Neutrophil (primary cell): ENCODE results near the gene PTPRB.

ENCODE experiments used
- H3K27ac ChIP-seq: fragments of 200-600 bp; sonication (generic); 2 replicates; pipeline ENCODE4 v1.5.1; 2016; ENCODE audit warnings: mild to moderate bottlenecking, moderate library complexity
- H3K27me3 ChIP-seq: fragments of 200-600 bp; sonication (generic); 2 replicates; pipeline ENCODE4 v1.6.0; 2016; ENCODE audit warnings: mild to moderate bottlenecking
- H3K36me3 ChIP-seq: fragments of 200-600 bp; sonication (generic); 2 replicates; pipeline ENCODE4 v1.5.1; 2017
- H3K4me1 ChIP-seq, 2 experiments: fragments of 200-600 bp in 1 of 2; sonication (generic) in 1 of 2; 1 replicate in 1 of 2; 2 replicates in 1 of 2; pipeline versions ENCODE4 v1.5.1 to v1.6.1; 2013 to 2016; ENCODE audit warnings: low read depth in 1 of 2, low read length in 1 of 2, mild to moderate bottlenecking in 1 of 2, moderate library complexity in 1 of 2; ENCODE audit not compliant: control insufficient read depth in 1 of 2, insufficient read depth in 1 of 2
- H3K4me3 ChIP-seq, 2 experiments: fragments of 200-600 bp in 1 of 2; sonication (generic) in 1 of 2; 1 replicate in 1 of 2; 2 replicates in 1 of 2; pipeline ENCODE4 v1.5.1; 2013 to 2016; ENCODE audit warnings: low read depth in 1 of 2, low read length in 1 of 2, mild to moderate bottlenecking in 1 of 2, moderate library complexity in 1 of 2
- H3K9me3 ChIP-seq: fragments of 200-600 bp; sonication (generic); 2 replicates; pipeline ENCODE4 v1.5.1; 2016
- TF ChIP-seq, protein P1 (sequence below): fragments of 200-600 bp; sonication (generic); IDR thresholded peaks from 2 replicates; pipeline ENCODE4 v1.5.1; 2016; ENCODE audit warnings: antibody characterized with exemption

PTPRB gene

DNA sequence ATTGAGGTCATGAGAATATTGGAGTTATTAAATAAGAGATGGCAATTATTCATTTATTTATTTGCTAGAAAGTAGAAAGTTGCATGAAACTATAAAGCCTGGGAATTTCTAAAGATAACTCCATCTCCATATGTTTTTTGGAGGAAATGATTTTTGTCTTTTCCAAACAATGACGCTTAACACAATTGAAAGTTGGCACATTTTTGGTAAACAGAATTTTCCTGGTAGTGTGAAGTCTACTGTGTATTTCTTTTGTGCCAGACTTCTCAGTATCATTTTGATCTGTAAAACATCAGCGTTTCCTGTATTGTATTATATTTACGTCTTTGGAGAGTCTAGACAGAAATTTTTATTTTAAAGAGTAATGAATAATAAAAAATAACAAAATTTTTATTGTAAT lies 33.7 kb upstream of the PTPRB start:
- H3K9me3 ChIP-seq, result no peaks in the 10 kb centered on the region
- H3K36me3 ChIP-seq, result no peaks in the 10 kb centered on the region
- H3K27ac ChIP-seq, result no peak overlapping the region
- H3K4me3 ChIP-seq, result no peak overlapping the region
- no peaks in the 10 kb centered on the region for H3K4me1 ChIP-seq
- TF ChIP-seq, protein P1, sequence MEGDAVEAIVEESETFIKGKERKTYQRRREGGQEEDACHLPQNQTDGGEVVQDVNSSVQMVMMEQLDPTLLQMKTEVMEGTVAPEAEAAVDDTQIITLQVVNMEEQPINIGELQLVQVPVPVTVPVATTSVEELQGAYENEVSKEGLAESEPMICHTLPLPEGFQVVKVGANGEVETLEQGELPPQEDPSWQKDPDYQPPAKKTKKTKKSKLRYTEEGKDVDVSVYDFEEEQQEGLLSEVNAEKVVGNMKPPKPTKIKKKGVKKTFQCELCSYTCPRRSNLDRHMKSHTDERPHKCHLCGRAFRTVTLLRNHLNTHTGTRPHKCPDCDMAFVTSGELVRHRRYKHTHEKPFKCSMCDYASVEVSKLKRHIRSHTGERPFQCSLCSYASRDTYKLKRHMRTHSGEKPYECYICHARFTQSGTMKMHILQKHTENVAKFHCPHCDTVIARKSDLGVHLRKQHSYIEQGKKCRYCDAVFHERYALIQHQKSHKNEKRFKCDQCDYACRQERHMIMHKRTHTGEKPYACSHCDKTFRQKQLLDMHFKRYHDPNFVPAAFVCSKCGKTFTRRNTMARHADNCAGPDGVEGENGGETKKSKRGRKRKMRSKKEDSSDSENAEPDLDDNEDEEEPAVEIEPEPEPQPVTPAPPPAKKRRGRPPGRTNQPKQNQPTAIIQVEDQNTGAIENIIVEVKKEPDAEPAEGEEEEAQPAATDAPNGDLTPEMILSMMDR, result no peak
- no peaks in the 10 kb centered on the region for H3K27me3 ChIP-seq

- Histone ChIP-seq H3K27ac (no peak overlapping the region), H3K36me3 (no peaks in the 10 kb centered on the region), H3K4me3 (no peak overlapping the region), H3K27me3 (no peaks in the 10 kb centered on the region), H3K4me1 (no peaks in the 10 kb centered on the region), H3K9me3 (no peaks in the 10 kb centered on the region)
- TF ChIP-seq, protein P1, result no peak
Observed at GRCh38 chr12:70667253-70667652, 30.0 kb upstream of the PTPRB start.

- no peaks in the 10 kb centered on the region for H3K27me3 ChIP-seq
- no peak overlapping the region for H3K4me3 ChIP-seq
- no peaks in the 10 kb centered on the region for H3K4me1 ChIP-seq
- no peak overlapping the region for H3K27ac ChIP-seq
- H3K9me3 ChIP-seq, result no peaks in the 10 kb centered on the region
- TF ChIP-seq, protein P1, result no peak
- H3K36me3 ChIP-seq, result no peaks in the 10 kb centered on the region
Observed at GRCh38 chr12:70666364-70666763, 29.1 kb upstream of the PTPRB start.

DNA sequence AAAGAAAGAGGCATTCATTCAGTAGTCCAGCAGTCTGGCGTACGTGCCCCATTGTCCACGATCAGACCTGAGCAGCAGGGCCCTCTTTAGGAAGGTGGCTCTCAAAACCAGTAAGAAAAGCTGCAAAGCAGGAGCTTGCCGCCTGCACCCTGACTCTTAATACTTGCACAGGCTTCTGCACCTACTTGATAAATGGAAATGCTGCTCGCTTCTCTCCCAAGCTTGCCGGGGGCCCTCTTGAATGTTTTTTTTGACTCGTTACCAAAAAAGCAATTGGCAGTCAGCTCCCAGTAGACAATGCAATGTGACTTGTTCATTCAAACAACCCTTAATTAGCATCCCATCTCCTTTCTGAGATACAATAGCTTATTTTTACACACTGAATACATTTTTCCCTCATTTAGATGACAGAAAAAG lies 27.2 kb upstream of the PTPRB start:
- Histone ChIP-seq H3K4me3 (no peak overlapping the region), H3K27ac (no peak overlapping the region), H3K9me3 (no peaks in the 10 kb centered on the region), H3K4me1 (no peaks in the 10 kb centered on the region), H3K27me3 (no peaks in the 10 kb centered on the region), H3K36me3 (no peaks in the 10 kb centered on the region)
- TF ChIP-seq, protein P1, result no peak

GRCh38 chr12:70663838-70664237 lies 26.6 kb upstream of the PTPRB start:
- TF ChIP-seq, protein P1, result no peak
- H3K4me1 ChIP-seq, result no peaks in the 10 kb centered on the region
- H3K36me3 ChIP-seq, result no peaks in the 10 kb centered on the region

More at GRCh38 chr12:70663838-70664237, 26.6 kb upstream of the PTPRB start:
- Histone ChIP-seq H3K4me3 (no peak overlapping the region), H3K27ac (no peak overlapping the region), H3K27me3 (no peaks in the 10 kb centered on the region), H3K9me3 (no peaks in the 10 kb centered on the region)
